HCT116 (cell line): ENCODE measurements around the gene ASAP3. TPM values are rescaled to one million over a fixed set of nuclear protein-coding genes. Genes with fewer than 3 reads are reported as not detected.

ENCODE experiments used
- ATAC-seq: fragments of 200-7000 bp; cut with Tn5 transposase; 2 replicates; pipeline ENCODE4 v1.9.1; 2020; ENCODE audit warnings: mild to moderate bottlenecking, moderate library complexity
- BruUV-seq: library from RNA; stranded (reverse); fragments of 400-500 nt; replicated peaks from 2 replicates; lab custom pipeline; 2021; lab: Mats Ljungman, UMichigan
- CTCF ChIA-PET: fragments of 300-600 bp; sonication (Branson Sonifier 250); formaldehyde crosslinking; loops from one replicate; lab custom pipeline; 2021; ENCODE audit warnings: antibody characterized with exemption; lab: Charles Lee
- POLR2A ChIA-PET: fragments of 300-600, 350-600 bp; sonication (Branson Sonifier 250); formaldehyde crosslinking; loops from one replicate; lab custom pipeline; 2021; ENCODE audit warnings: antibody characterized with exemption; lab: Charles Lee
- RAD21 ChIA-PET, 2 experiments: fragments of 300-600 bp; sonication (Branson Sonifier 250); formaldehyde crosslinking; loops; one replicate each; lab custom pipeline; 2023; ENCODE audit warnings: low total read pairs in 2 of 2; ENCODE audit not compliant: uncharacterized antibody in 2 of 2, unreplicated experiment in 2 of 2, low non-redundant PET in 1 of 2; lab: Charles Lee
- DNase-seq: peaks from one replicate; pipeline ENCODE4 v3.0.0-alpha.2; 2010; ENCODE audit warnings: low read depth, low spot score
- H2AFZ ChIP-seq: fragments of 200-600 bp; shearing (Covaris generic), sonication (generic); 2 replicates; pipeline ENCODE4 v1.6.1; 2017; ENCODE audit warnings: low read depth, mixed run types, mixed read lengths, antibody characterized with exemption, low read length; ENCODE audit not compliant: poor library complexity, severe bottlenecking
- H3K27ac ChIP-seq: 2 replicates; pipeline ENCODE4 v1.5.1; 2012; ENCODE audit warnings: low read depth, low read length
- H3K27me3 ChIP-seq: fragments of 200-600 bp; sonication (generic); 2 replicates; pipeline ENCODE4 v1.6.1; 2016; ENCODE audit warnings: mixed run types, low read length, mixed read lengths; ENCODE audit not compliant: insufficient read depth
- H3K36me3 ChIP-seq, 2 experiments: fragments of 200-500 bp in 1 of 2; fragments of 200-600 bp in 1 of 2; sonication (Bioruptor generic) in 1 of 2; sonication (generic) in 1 of 2; 2 replicates each; pipeline versions ENCODE4 v1.5.1 to v1.6.1; 2014 to 2016; ENCODE audit warnings: low read length in 2 of 2, inconsistent platforms in 1 of 2, mixed read lengths in 1 of 2, mixed run types in 1 of 2; ENCODE audit not compliant: insufficient read depth in 2 of 2, control insufficient read depth in 1 of 2
- H3K4me1 ChIP-seq, 2 experiments: fragments of 200-600 bp in 1 of 2; sonication (generic) in 1 of 2; 2 replicates each; pipeline versions ENCODE4 v1.5.1 to v1.6.1; 2012 to 2017; ENCODE audit warnings: low read length in 2 of 2, inconsistent platforms in 1 of 2, mild to moderate bottlenecking in 1 of 2, mixed read lengths in 1 of 2, mixed run types in 1 of 2, moderate library complexity in 1 of 2; ENCODE audit not compliant: insufficient read depth in 2 of 2, control insufficient read depth in 1 of 2
- H3K4me2 ChIP-seq: fragments of 200-600 bp; sonication (generic); 2 replicates; pipeline ENCODE4 v1.6.1; 2017; ENCODE audit warnings: mixed run types, low read length, mixed read lengths
- H3K4me3 ChIP-seq, 2 experiments: fragments of 200-600 bp in 1 of 2; sonication (generic) in 1 of 2; replicated peaks in 1 of 2; 2 replicates each; pipeline ENCODE4 v1.5.1; 2011 to 2016; ENCODE audit warnings: low read length in 2 of 2, control low read depth in 1 of 2, low read depth in 1 of 2, mild to moderate bottlenecking in 1 of 2, mixed read lengths in 1 of 2, mixed run types in 1 of 2
- H3K79me2 ChIP-seq: fragments of 200-600 bp; sonication (generic); 2 replicates; pipeline ENCODE4 v1.6.1; 2017; ENCODE audit warnings: mild to moderate bottlenecking, mixed run types, low read length, moderate library complexity, mixed read lengths; ENCODE audit not compliant: insufficient read depth
- H3K9ac ChIP-seq: fragments of 200-600 bp; sonication (generic); 2 replicates; pipeline ENCODE4 v1.6.1; 2016; ENCODE audit warnings: low read length, mixed read lengths
- H3K9me2 ChIP-seq: fragments of 200-600 bp; sonication (generic), shearing (Covaris generic); 2 replicates; pipeline ENCODE4 v1.6.1; 2017; ENCODE audit warnings: mixed run types, mild to moderate bottlenecking, moderate library complexity; ENCODE audit not compliant: insufficient read depth
- H3K9me3 ChIP-seq, 2 experiments: fragments of 200-500 bp in 1 of 2; fragments of 200-600 bp in 1 of 2; sonication (Bioruptor generic) in 1 of 2; sonication (generic) in 1 of 2; 2 replicates each; pipeline ENCODE4 v1.6.1; 2014 to 2017; ENCODE audit warnings: low read length in 2 of 2, mixed read lengths in 2 of 2, inconsistent platforms in 1 of 2, low read depth in 1 of 2, mild to moderate bottlenecking in 1 of 2, mixed run types in 1 of 2, moderate library complexity in 1 of 2; ENCODE audit not compliant: control insufficient read depth in 1 of 2, insufficient read depth in 1 of 2
- H4K20me1 ChIP-seq: fragments of 200-600 bp; sonication (generic), shearing (Covaris generic); 2 replicates; pipeline ENCODE4 v1.6.1; 2017; ENCODE audit warnings: mixed run types, mild to moderate bottlenecking, moderate library complexity; ENCODE audit not compliant: insufficient read depth
- ATF3 ChIP-seq: IDR thresholded peaks from 2 replicates; pipeline ENCODE4 v1.6.1; 2012
- CBX3 ChIP-seq: IDR thresholded peaks from 2 replicates; pipeline ENCODE4 v1.6.1; 2012; ENCODE audit warnings: low read depth
- CEBPB ChIP-seq: IDR thresholded peaks from 2 replicates; pipeline ENCODE4 v1.6.1; 2012; ENCODE audit warnings: low read depth
- CTCF ChIP-seq, 3 experiments: fragments of 200-600 bp in 1 of 3; sonication (generic) in 1 of 3; IDR thresholded peaks in 2 of 3; conservative IDR thresholded peaks in 1 of 3; 2 replicates each; pipeline ENCODE4 v1.5.1; 2012 to 2017; ENCODE audit warnings: low read depth in 2 of 3, low read length in 2 of 3, antibody characterized with exemption in 1 of 3, borderline replicate concordance in 1 of 3, control low read depth in 1 of 3, mild to moderate bottlenecking in 1 of 3, mixed read lengths in 1 of 3, mixed run types in 1 of 3, moderate library complexity in 1 of 3; ENCODE audit not compliant: insufficient read depth in 1 of 3
- EGR1 ChIP-seq: IDR thresholded peaks from 2 replicates; pipeline ENCODE4 v1.6.1; 2012; ENCODE audit warnings: low read depth
- ELF1 ChIP-seq: IDR thresholded peaks from 2 replicates; pipeline ENCODE4 v1.6.1; 2012; ENCODE audit warnings: low read depth, borderline replicate concordance
- EZH2 ChIP-seq: fragments of 200-600 bp; sonication (generic); IDR thresholded peaks from 2 replicates; pipeline ENCODE4 v1.6.1; 2017; ENCODE audit warnings: antibody characterized with exemption, mixed run types
- EZH2phosphoT487 ChIP-seq: fragments of 200-600 bp; IDR thresholded peaks from 2 replicates; pipeline ENCODE4 v1.6.1; 2018; ENCODE audit warnings: antibody characterized with exemption, borderline replicate concordance
- FOSL1 ChIP-seq: IDR thresholded peaks from 2 replicates; pipeline ENCODE4 v1.6.1; 2012; ENCODE audit warnings: low read depth
- POLR2AphosphoS5 ChIP-seq: IDR thresholded peaks from 2 replicates; pipeline ENCODE4 v1.6.1; 2011; ENCODE audit warnings: mild to moderate bottlenecking, low read depth, low read length, moderate library complexity
- RAD21 ChIP-seq: IDR thresholded peaks from 2 replicates; pipeline ENCODE4 v1.6.1; 2012; ENCODE audit warnings: low read depth, mild to moderate bottlenecking
- REST ChIP-seq: IDR thresholded peaks from 2 replicates; pipeline ENCODE4 v1.6.1; 2012; ENCODE audit warnings: low read depth
- SIN3A ChIP-seq: IDR thresholded peaks from 2 replicates; pipeline ENCODE4 v1.6.1; 2012; ENCODE audit warnings: low read depth
- SP1 ChIP-seq: IDR thresholded peaks from 2 replicates; pipeline ENCODE4 v1.6.1; 2012; ENCODE audit warnings: low read depth
- SRF ChIP-seq: IDR thresholded peaks from 2 replicates; pipeline ENCODE4 v1.6.1; 2012; ENCODE audit warnings: low read depth
- ZBTB33 ChIP-seq: IDR thresholded peaks from 2 replicates; pipeline ENCODE4 v1.6.1; 2011; ENCODE audit warnings: mild to moderate bottlenecking, low read length, moderate library complexity; ENCODE audit not compliant: insufficient replicate concordance; ENCODE audit errors: extremely low read depth
- ZFX ChIP-seq: fragments of 450-650 bp; IDR thresholded peaks from 2 replicates; pipeline ENCODE4 v1.6.1; 2017
- ZNF274 ChIP-seq: fragments of 200-500 bp; sonication (Bioruptor generic); IDR thresholded peaks from 2 replicates; pipeline ENCODE4 v1.6.1; 2014; ENCODE audit warnings: mild to moderate bottlenecking, low read depth, low read length, inconsistent platforms
- intact Hi-C: fragments of 100-400 bp; cut with micrococcal nuclease; formaldehyde crosslinking; loops from 2 replicates; pipeline ENCODE4 v1.10.0; 2022
- total RNA-seq: library from RNA; stranded (reverse); gene quantifications from one replicate; pipeline ENCODE4 v1.2.1, GENCODE V29; 2021; ENCODE audit not compliant: unreplicated experiment

ASAP3 gene
- total RNA-seq, 1 experiment from 2014 or later = 19.7 TPM

- TF ChIP-seq FOSL1 (no peak), ZFX (no peak), EZH2 (no peak)
Observed at GRCh38 chr1:23515905-23516304, 31.9 kb upstream of the ASAP3 start (continued).

GRCh38 chr1:23514111-23514679, 30.2 kb upstream of the ASAP3 start:
- no peaks in the 10 kb centered on the region for H3K79me2 ChIP-seq
- H3K9ac ChIP-seq = no peak overlapping the region
- no peaks in the 10 kb centered on the region; the same call in 1 of the 2 replicates for H4K20me1 ChIP-seq
- no peaks in the 10 kb centered on the region for H3K27me3 ChIP-seq
- no peak overlapping the region for H3K4me2 ChIP-seq
- H3K4me3 ChIP-seq = no peak overlapping the region
- H3K9me2 ChIP-seq = no peaks in the 10 kb centered on the region
- H3K4me1 ChIP-seq = no peaks in the 10 kb centered on the region
- ChIA-PET RAD21 (no interaction called here), CTCF (interaction anchor here (2.3 kb wide), 1 partner anchor 14 kb away, joined by 8 read pairs; no protein-coding TSS in a partner anchor), POLR2A (no interaction called here)
- ATAC-seq = no peak
- no peaks in the 10 kb centered on the region for H3K9me3 ChIP-seq
- no peak overlapping the region for H3K27ac ChIP-seq
- peaks cover 21 to 32% of the 10 kb centered on the region in 2 experiments for H3K36me3 ChIP-seq
- no peak overlapping the region for H2AFZ ChIP-seq
- BruUV-seq = no TSS peak
- no peak for DNase-seq
- TF ChIP-seq EZH2phosphoT487 = no peak
- no peak for TF ChIP-seq SP1
- no peak for TF ChIP-seq FOSL1
- no peak for TF ChIP-seq ELF1
- no peak for TF ChIP-seq SRF
- TF ChIP-seq CBX3 = no peak
- TF ChIP-seq CEBPB = no peak
- TF ChIP-seq POLR2AphosphoS5 = no peak
- no peak for TF ChIP-seq ZBTB33
- no peak for TF ChIP-seq SIN3A
- TF ChIP-seq RAD21 = no peak
- no peak for TF ChIP-seq CTCF (IDR thresholded peaks at IDR 0.05 in 2 of 3, conservative IDR thresholded peaks at IDR 0.05 in 1 of 3; ENCODE audit: borderline replicate concordance in 1 of 3, insufficient read depth in 1 of 3, low read depth in 2 of 3, low read length in 2 of 3)
- TF ChIP-seq ATF3 = no peak
- TF ChIP-seq ZNF274 = no peak
- TF ChIP-seq REST = no peak
- no peak for TF ChIP-seq EGR1
- no peak for TF ChIP-seq ZFX
- TF ChIP-seq, all 23 proteins: peak for 0
- intact Hi-C loops = no loop called here
